HG02798 (cell line): ENCODE results near the gene DENND2A.
"Not testable (repeated sequence)": the region's sequence is repeated elsewhere in the genome, so short reads cannot be mapped to it uniquely, and the experiment has no call there.

ENCODE experiments used
- ATAC-seq: cut with Tn5 transposase; IDR thresholded peaks from one replicate; pipeline ENCODE4 v1.9.1; 2021; ENCODE audit warnings: mild to moderate bottlenecking; ENCODE audit not compliant: unreplicated experiment, poor library complexity

The DENND2A gene

GRCh38 chr7:140525743-140526142 is 114.9 kb downstream of the DENND2A start:
- no peak for ATAC-seq

DNA sequence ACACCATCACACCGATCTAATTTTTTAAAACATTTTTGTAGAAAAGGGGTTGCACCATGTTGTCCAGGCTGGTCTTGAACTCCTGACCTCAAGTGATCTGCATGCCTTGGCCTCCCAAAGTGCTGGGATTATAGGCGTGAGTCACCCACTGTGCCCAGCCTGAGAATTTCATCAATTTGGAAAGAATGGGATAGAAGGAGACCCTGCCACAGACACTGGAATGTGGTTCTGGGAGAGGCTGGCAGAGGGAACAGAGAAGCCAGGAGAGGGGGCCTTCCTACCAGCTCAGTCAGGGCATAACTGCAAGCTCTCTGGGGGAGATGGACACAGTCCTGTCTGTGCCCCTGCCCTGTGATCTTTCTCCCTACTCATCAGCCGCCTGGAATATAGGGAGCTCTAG is 119.2 kb downstream of the DENND2A start:
- ATAC-seq, result no peak

DNA sequence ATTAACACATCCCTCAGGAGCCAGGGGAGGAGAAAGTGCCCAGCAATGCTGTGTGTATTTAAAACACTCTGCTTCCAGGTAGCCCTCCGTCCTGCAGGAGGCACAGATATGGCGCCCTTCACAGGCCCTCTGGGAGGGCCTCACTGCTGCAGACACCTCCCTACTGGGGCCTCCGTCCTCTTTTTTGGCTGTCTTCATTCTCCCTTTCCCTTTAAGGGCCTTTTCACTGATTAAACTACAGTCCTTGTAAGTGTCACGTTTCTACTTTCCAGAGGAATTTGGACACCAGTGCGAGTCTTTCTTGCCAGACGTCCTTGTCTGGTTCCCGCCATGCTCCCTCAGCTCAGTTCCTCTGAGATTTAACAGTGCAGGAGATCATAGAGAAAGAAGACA is 121.6 kb downstream of the DENND2A start:
- ATAC-seq, result no peak

DNA sequence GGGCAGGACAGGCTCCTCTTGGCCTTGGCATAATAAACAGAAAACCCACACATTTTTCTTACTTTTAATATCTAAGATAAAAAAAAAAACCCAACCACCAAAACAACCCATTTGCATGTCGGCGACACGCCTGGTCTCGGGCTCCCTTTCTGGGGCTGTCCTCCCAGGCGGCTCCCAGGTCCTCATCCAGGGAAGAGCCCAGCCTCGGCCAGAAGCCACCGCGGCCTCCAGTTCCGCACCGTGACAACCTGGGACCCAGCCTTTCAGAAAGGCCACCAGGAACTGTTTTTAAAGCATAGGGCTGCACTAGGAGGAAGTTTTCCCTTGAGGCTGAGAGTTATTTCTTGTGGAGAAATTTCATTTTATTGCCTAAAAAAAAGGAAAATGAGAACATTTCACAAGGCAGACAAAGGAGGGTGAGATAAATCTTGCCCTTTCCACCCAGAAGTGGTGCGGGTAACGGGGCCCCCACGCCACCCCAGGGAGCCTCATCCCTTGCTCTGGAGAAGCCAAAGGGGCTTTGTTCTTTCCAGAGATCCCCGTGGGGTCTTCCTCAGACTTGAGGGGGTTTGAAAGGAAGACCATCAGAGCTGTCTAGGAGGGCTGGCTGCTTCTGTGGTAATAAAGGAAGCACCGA is 122.1 kb downstream of the DENND2A start:
- ATAC-seq, result no peak

DNA sequence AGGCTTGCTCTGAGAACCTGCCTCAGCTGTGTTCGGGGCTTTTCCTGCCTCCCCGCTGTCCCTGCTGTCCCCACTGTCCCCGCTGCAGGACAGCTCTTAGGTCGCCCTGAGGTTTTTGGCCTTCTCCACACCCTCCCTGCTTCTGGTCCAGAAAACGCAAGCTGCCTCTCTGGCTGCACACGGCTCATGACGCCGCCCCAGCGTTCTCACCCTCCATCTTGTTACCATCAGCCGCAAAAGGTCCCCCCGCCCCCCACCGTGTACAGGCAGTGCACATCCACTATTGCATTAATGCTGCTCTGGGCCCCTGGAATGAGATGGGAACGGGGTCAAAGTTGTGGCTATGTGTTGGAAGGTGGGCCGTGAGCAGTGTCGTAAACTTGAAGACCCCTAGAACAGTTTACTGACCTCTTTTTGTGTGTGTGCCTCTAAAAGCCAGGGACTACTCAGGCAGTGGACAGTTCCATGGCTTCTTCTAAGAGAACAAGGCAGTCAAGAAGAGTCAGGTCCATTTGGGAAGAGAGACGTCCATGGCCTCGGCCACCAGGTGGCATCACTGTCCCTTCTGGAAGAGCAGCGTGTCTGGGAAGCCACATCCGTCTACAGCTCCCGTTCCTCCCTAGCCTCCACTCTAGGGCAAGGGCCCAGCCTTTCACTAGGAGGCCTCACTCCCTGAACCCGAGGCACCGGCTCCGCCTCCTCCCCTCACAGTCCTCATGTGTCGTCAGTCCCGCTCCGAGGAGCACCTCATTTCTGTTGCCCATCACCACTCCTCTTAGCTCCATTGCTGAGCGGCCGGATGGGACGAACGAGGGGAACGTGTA is 122.9 kb downstream of the DENND2A start:
- peak; percentile 53 for ATAC-seq

GRCh38 chr7:140512317-140513000 is 128.2 kb downstream of the DENND2A start:
- ATAC-seq, result no peak

GRCh38 chr7:140509789-140510188 is 130.8 kb downstream of the DENND2A start:
- ATAC-seq, result no peak

GRCh38 chr7:140507556-140507955 is 133.1 kb downstream of the DENND2A start:
- ATAC-seq, result not testable (repeated sequence)

GRCh38 chr7:140506788-140507464 is 133.7 kb downstream of the DENND2A start:
- ATAC-seq, result peak; percentile 68

DNA sequence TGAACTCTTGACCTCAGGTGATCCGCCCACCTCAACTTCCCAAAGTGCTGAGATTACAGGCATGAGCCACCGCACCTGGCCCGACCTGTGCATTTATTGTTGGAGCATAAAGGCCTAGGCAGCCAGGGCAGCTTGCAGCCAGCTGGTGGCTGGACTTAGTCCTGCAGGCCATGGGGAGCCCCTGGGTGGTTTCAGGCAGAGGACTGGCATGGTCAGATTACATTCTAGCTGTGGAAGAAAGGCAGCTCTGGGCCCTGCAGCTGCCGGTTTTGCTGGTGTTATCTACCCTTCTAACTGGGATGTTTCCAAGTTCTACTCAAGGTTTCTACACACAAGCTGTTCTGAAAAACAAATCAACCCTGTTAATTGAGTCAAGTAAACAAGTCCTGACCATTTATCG is 138.6 kb downstream of the DENND2A start:
- ATAC-seq, result no peak

GRCh38 chr7:140497807-140498206 is 142.8 kb downstream of the DENND2A start:
- not testable (repeated sequence) for ATAC-seq

DNA sequence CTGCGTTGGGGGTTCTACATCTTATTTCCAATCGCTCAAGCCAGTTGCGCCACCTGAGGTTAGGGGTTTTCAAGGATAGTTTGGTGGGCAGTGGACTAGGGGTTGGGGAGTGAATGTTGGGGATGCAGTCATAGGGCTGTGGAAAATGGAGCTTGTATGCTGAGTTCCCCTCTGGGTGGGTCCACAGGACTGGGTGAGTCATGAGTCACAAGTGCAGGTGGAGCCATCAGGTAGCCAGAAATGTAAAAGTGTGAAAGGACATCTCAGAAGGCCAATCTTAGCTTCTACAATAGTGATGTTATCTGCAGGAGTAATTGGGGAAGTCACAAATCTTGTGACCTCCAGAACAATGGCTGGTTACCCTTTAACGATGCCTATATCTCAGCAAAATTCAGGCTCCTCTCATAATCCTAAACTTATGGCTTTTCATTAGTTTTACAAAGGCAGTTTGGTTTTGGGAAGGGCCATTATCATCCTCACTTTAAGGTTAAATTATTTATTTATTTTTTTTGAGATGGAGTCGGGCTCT is 143.3 kb downstream of the DENND2A start:
- no peak for ATAC-seq

DNA sequence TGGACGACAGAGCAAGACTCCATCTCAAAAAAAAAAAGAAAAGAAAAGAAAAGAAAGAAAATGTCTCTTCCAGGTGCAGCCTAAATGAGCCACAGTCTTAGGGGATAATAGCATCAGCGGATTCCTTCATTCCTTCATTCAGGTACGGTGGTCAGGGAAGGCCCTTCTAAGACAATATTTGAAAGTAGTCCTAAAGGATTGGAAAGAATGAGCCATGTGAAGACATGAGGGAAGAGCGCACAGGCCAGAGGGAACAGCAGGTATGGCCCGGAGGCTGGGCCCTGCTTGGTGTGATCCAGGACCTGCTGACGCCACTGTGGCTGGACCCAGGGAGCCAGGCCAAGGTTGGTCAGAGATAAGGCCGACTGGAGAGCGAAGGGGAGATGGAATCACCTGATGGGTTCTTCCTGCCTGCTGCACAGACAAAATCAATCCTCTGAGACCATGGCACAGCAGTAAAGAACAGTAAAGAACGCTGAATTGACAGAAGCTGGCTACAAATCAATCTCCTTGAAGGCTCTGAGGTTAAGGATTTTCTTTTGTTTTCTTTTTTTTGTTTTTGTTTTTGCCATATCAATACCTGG is 145.0 kb downstream of the DENND2A start:
- ATAC-seq, result no peak

- no peak for ATAC-seq
These were observed 145.7 kb downstream of the DENND2A start for GRCh38 chr7:140494867-140495266.

DNA sequence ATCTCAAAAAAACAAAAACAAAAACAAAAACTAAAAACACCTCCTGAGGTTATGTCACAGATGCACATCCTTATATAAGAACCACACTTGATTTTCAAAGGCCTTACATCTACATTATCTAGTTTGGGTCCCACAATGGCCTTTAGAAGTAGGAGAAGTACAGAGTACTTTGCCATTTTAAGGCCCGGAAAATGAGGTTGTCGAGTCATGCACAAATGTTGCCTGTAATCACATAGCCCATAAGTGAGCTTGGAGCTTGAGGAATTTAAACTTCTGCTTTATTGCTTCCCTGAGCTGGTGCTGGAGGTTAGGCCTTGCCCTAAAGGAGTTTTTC is 151.6 kb downstream of the DENND2A start:
- ATAC-seq, result no peak

GRCh38 chr7:140485500-140486265 is 154.9 kb downstream of the DENND2A start:
- no peak for ATAC-seq

- no peak for ATAC-seq
These were observed 155.6 kb downstream of the DENND2A start for GRCh38 chr7:140484951-140485499.

DNA sequence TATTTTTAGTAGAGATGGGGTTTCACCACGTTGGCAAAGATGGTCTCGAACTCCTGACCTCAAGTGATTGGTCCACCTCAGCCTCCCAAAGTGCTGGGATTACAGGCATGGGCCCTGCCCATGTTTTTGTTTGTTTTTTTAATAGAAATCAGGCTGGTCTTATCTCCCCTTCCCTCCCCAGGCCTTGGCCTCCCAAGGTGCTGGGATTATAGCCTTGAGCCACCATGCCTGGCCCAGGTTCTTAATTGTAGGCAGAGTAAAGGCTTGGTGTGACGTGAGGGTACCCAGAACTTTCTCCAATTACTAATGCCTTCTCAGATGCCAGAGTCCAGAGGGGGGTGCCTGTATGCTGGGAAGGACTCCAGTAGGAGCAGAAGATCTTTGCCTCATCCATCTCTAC is 156.1 kb downstream of the DENND2A start:
- ATAC-seq, result no peak

DNA sequence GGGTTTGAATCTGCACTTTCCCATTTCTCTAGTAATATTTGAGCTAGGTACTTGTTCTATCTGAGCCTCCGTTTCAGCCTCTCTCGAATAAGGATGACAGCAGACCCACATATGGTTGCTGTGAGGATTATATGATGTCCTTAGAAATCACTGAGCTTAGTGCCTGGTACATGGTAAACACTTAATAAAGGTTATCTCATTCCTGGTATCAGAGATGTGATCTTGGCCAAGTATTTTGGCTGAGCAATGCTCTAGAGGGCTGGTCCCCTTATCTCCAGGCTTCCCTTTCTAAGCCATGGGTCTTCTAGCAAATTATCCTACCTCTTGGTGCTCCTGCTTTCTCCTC is 160.9 kb downstream of the DENND2A start:
- ATAC-seq, result no peak
